C4-2B (cell line): Measurements from ENCODE around the gene REPIN1.

Experiments used
- CTCF ChIP-seq: fragments of 450-650 bp; conservative IDR thresholded peaks from 2 replicates; pipeline ENCODE4 v1.5.1; 2017; ENCODE audit warnings: mild to moderate bottlenecking
- ZFX ChIP-seq: fragments of 450-650 bp; IDR thresholded peaks from 2 replicates; pipeline ENCODE4 v1.6.1; 2017

DNA sequence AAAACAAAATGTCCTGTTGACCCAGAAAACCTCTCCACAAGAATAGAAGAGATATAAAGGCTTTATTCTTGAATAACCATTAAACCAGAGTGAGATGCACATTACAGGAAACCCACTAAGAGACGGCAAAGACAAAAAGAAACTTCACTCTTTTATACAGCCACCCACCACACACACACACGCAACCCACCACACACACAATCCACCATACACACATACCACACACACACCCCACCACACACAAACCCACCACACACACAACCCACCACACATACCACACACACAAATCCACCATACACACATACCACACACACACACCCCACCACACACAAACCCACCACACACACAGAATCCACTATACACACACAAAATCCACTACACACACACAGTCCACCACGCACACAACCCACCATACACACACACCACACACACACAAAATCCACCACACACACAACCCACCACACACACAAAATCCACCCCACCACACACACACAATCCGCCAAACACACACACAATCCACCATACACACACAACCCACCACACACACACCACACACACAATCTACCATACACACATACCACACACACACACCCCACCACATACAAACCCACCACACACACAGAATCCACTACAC, 9.5 kb upstream of the REPIN1 start:
- no peak for TF ChIP-seq CTCF
- TF ChIP-seq ZFX = no peak
